Epidermal melanocyte (primary cell): ENCODE measurements around the gene ALDOA.
"Not testable (repeated sequence)": the region's sequence is repeated elsewhere in the genome, so short reads cannot be mapped to it uniquely, and the experiment has no call there.

Experiments used
- DNase-seq: peaks from one replicate; pipeline ENCODE4 v3.0.0; 2011; ENCODE audit warnings: low spot score; ENCODE audit not compliant: insufficient read length

ALDOA gene

DNA sequence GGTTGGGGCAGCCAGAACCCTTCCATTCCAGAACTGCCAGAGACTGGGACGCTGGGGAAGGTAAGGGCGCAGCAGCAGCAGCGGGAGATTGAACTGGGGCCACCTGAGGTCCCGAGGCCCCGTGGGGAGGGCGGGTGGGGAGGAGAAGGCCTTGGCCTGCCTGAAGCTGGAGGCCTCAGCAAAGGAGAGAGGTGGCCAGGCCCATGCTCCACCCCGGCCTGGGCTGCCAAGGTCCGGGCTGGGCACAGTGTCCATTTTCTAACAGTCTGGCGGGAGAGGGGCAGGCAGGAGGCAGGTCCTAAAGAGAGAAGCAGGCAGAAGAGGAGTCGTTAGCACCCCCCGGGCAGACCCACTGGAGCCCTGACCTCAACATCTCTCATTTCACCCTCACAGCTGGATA, 48.9 kb downstream of the ALDOA start:
- no peak for DNase-seq

DNA sequence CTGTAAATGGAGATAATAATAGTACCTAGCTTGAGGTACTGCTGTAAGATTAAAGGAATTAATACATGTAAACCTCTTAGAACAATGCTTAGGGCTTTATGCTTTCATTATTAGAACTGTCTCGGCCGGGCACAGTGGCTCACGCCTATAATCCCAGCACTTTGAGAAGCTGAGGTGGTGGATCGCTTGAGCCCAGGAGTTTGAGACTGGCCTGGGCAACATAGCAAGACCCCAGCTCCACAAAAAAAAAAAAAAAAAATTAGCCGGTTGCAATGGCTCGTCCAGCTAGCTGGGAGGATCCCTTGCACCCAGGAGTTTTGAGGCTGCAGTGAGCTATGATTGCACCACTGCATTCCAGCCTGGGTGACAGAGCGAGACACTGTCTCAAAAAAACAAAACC, 49.3 kb downstream of the ALDOA start:
- DNase-seq, result not testable (repeated sequence)

DNA sequence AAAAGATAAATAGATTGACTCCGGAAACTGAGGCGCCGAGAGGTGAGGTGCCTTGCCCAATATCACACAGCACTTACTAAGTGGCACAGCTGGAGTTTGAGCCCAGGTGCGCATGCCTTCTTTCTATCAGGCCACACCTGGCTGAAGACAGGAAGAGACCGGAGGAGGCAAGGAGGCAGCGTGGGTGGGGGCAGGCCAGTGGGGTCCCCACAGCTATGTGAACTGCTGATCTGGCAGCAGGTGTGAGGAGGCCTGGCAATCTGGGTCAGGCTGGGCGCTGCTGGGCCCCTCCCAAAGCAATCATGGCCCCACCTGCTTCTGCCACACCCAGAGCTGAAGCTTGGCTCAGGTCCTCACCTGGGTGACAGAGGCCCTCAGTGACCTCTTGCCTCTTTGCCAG, 49.7 kb downstream of the ALDOA start:
- DNase-seq, result no peak

DNA sequence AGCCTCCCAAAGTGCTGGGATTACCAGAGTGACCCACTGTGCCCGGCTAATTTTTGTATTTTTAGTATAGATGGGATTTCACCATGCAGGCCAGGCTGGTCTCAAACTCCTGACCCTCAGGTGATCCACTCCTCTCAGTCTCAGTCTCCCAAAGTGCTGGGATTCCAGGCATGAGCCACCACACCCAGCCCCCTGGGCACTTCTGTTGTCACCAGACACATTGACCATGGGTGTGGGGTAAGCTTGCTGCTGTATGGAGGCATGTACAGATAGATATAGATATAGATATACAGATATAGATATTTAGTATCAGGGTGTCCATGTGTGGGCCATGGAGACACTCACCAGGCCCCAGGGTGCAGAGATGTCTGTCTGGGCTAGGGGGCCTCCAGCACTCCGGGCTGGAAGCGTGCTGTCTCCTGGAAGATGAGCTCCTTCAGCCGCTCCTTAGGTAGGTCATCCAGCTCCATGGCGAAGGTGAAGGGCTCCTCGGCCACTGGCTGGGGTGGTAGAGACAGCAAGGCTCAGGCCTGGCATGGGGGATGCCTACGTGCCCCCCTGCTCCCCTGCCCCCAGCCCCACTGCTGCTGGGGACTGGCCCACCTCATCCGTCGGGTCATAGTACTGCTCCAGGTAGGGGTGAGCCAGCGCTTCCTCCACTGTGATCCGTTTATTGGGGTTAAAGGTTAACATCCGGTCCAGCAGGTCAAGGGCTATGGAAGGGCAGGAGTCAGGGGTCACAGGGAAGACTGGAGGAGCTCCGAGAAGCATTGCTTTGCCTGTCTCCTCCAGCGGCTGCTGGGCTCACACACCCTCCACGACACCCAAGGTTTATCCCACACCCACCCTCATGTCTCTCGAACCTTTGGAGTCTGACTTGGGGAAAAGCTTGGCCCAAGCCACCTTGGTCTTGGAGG, 51.0 kb downstream of the ALDOA start:
- DNase-seq, result no peak

DNA sequence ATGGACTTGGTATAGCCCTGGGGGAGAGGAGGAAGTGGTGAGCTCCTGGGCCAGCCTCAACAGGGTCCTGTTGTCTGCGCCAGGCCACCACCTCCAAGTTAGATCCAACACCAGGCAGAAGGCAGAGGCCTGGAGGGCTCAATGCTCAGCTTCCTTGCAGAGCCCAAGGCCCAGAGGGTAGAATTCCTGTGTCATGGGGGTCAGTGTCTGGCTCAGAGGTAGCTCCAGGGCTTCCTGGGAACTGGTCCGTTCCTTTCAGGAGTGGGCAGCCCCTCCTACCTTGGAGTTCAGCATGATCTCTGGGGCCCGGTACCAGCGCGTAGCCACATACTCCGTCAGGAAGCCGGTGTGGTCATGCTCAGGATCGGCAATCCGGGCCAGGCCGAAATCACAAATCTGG, 52.2 kb downstream of the ALDOA start:
- DNase-seq, result no peak

DNA sequence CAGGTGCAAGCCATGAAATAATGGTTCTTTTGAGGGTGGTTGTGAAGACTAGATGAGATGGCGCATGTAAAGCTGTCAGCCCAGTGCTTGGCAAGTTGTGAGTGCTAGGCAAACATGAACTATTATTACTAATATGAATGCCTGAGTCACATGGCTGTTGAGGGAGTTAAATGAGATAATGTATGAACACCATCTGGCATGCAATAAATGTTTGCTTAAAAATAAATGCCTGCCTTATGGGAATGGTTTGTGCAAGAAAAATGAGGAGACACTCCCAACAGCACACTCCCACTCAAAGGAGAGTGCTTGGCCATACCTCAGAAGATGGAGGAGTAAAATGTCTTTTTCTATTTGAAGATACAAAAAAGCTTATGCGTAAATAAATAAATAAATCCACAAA, 53.9 kb downstream of the ALDOA start:
- DNase-seq, result no peak
